ENCODE measurements around the gene PPIL1. TPM values are rescaled to one million over a fixed set of nuclear protein-coding genes. Genes with fewer than 3 reads are reported as not detected.

PPIL1 gene
- polyA plus RNA-seq, 2 of the 4 experiments (the other 2 are of a cell fraction): 42.6 to 60.0 TPM

GRCh38 chr6:36924131-36924530 lies 49.5 kb upstream of the PPIL1 start (continued):
- TF ChIP-seq HMGXB4 (CRISPR knock-in tag; IDR thresholded peaks at IDR 0.05; ENCODE audit: borderline replicate concordance): no peak

- Histone ChIP-seq H3K27ac (no peak overlapping the region), H3K4me3 (no peak overlapping the region), H3K4me1 (peaks cover 9% of the 10 kb centered on the region; the same call in 2 of the 3 replicates), H3K9me3 (no peaks in the 10 kb centered on the region), H3K4me2 (no peak overlapping the region)
- no peak for ATAC-seq
- FAIRE-seq: no peak
- 73% methylated on average over 5 of the region's 5 CpGs for WGBS (ENCODE audit: missing lambda C conversion rate)
- ChIA-PET CTCF (no interaction called here), POLR2A (no interaction called here)
- TF ChIP-seq CEBPB (IDR thresholded peaks at IDR 0.05) (no peak), CBX8 (IDR thresholded peaks at IDR 0.05) (no peak), ATOH8 (CRISPR knock-in tag; IDR thresholded peaks at IDR 0.05; ENCODE audit: low read depth) (no peak), MAFK (IDR thresholded peaks at IDR 0.05; ENCODE audit: partially characterized antibody) (no peak), JUNB (IDR thresholded peaks at IDR 0.05) (no peak), PHF8 (IDR thresholded peaks at IDR 0.05; ENCODE audit: borderline replicate concordance, low read depth) (no peak), EHF (CRISPR knock-in tag; IDR thresholded peaks at IDR 0.05) (no peak), HES2 (IDR thresholded peaks at IDR 0.05) (no peak), KDM1A (IDR thresholded peaks at IDR 0.05; ENCODE audit: low read depth) (no peak), SREBF2 (IDR thresholded peaks at IDR 0.05) (no peak), TFCP2L1 (CRISPR knock-in tag; IDR thresholded peaks at IDR 0.05) (no peak), CHD4 (IDR thresholded peaks at IDR 0.05; ENCODE audit: borderline replicate concordance) (no peak), CTCF (IDR thresholded peaks at IDR 0.05) (no peak), ZSCAN20 (CRISPR knock-in tag; IDR thresholded peaks at IDR 0.05) (no peak), MAZ (IDR thresholded peaks at IDR 0.05; ENCODE audit: borderline replicate concordance, low read depth, low read length) (no peak), POLR2A (IDR thresholded peaks at IDR 0.05; ENCODE audit: low read length) (no peak), ZC3H11A (IDR thresholded peaks at IDR 0.05) (no peak), EP300 (IDR thresholded peaks at IDR 0.05) (no peak), PBX3 (IDR thresholded peaks at IDR 0.05) (no peak)
- no peak for DNase-seq (ENCODE audit: low read depth in 1 of 2, low spot score in 1 of 2)
These were observed 45.9 kb upstream of the PPIL1 start for GRCh38 chr6:36920546-36920945.

- H3K4me1 ChIP-seq: peaks cover 9% of the 10 kb centered on the region; the same call in 2 of the 3 replicates
- H3K4me3 ChIP-seq: no peak overlapping the region
- no peak overlapping the region for H3K4me2 ChIP-seq
- DNase-seq (ENCODE audit: low read depth in 1 of 2, low spot score in 1 of 2): no peak
- ChIA-PET CTCF (no interaction called here), POLR2A (no interaction called here)
- ATAC-seq: no peak
- TF ChIP-seq TP53 (CRISPR knock-in tag; IDR thresholded peaks at IDR 0.05): no peak
- no peak for TF ChIP-seq FOSL2 (IDR thresholded peaks at IDR 0.05)
- peak; percentile 34; the same call in 1 of the 2 replicates for TF ChIP-seq FOSL2 (CRISPR knock-in tag; IDR thresholded peaks at IDR 0.05)
- H3K27ac ChIP-seq: no peak overlapping the region
- no peak for FAIRE-seq
- no peaks in the 10 kb centered on the region for H3K9me3 ChIP-seq
- 91% methylated on average over 4 of the region's 4 CpGs for WGBS (ENCODE audit: missing lambda C conversion rate)
These were observed 45.4 kb upstream of the PPIL1 start for GRCh38 chr6:36920049-36920448.

Measured in A549 (cell line).